Activated T-helper 17 cell treated with anti-CD3 and anti-CD28 coated beads, Interleukin-2, amount 50 U/mL, for 72 hours (primary cell): ENCODE measurements around the gene HEXD. TPM values are rescaled to one million over a fixed set of nuclear protein-coding genes. Genes with fewer than 3 reads are reported as not detected.

Experiments used
- ATAC-seq: fragments of 150-1000 bp; cut with Tn5 transposase; replicated peaks from 2 replicates; pipeline ENCODE4 v1.10.0; 2021; ENCODE audit warnings: mild to moderate bottlenecking, moderate library complexity
- H3K27ac Mint-ChIP-seq: one replicate; pipeline ENCODE4 v1.8.0; 2022; ENCODE audit warnings: mixed read lengths
- H3K27me3 Mint-ChIP-seq: one replicate; pipeline ENCODE4 v1.8.0; 2022; ENCODE audit warnings: mixed read lengths
- H3K36me3 Mint-ChIP-seq: one replicate; pipeline ENCODE4 v1.8.0; 2022; ENCODE audit warnings: low read depth, mild to moderate bottlenecking, mixed read lengths
- H3K4me1 Mint-ChIP-seq: one replicate; pipeline ENCODE4 v1.8.0; 2022; ENCODE audit warnings: mixed read lengths
- H3K4me3 Mint-ChIP-seq: one replicate; pipeline ENCODE4 v1.8.0; 2022; ENCODE audit warnings: mild to moderate bottlenecking, mixed read lengths
- H3K9me3 Mint-ChIP-seq: one replicate; pipeline ENCODE4 v1.8.0; 2022; ENCODE audit warnings: mixed read lengths
- total RNA-seq, 2 donors: library from RNA; stranded (reverse); gene quantifications; one replicate each; pipeline ENCODE4 v1.2.3, GENCODE V29; 2022

HEXD gene
- total RNA-seq, 2 donors from 2014 or later: 25.1 to 31.9 TPM

GRCh38 chr17:82480318-82480717, 62.2 kb downstream of the HEXD start:
- H3K36me3 Mint-ChIP-seq: peaks cover 89% of the 10 kb centered on the region
- no peak for ATAC-seq
- no peak overlapping the region for H3K27ac Mint-ChIP-seq
- H3K4me3 Mint-ChIP-seq: no peak overlapping the region
- H3K4me1 Mint-ChIP-seq: peaks cover 6% of the 10 kb centered on the region
- no peaks in the 10 kb centered on the region for H3K27me3 Mint-ChIP-seq
- no peaks in the 10 kb centered on the region for H3K9me3 Mint-ChIP-seq

- Mint-ChIP-seq H3K27ac (no peak overlapping the region), H3K36me3 (peaks cover 98% of the 10 kb centered on the region)
Observed at GRCh38 chr17:82483204-82483660, 65.1 kb downstream of the HEXD start.

GRCh38 chr17:82483836-82484235, 65.7 kb downstream of the HEXD start:
- Mint-ChIP-seq H3K4me3 (no peak overlapping the region), H3K27ac (no peak overlapping the region), H3K27me3 (no peaks in the 10 kb centered on the region), H3K9me3 (no peaks in the 10 kb centered on the region), H3K4me1 (peaks cover 9% of the 10 kb centered on the region), H3K36me3 (peaks cover 99% of the 10 kb centered on the region)
- no peak for ATAC-seq

More at GRCh38 chr17:82483204-82483660, 65.1 kb downstream of the HEXD start:
- no peak for ATAC-seq
- Mint-ChIP-seq H3K9me3 (no peaks in the 10 kb centered on the region), H3K27me3 (no peaks in the 10 kb centered on the region), H3K4me3 (no peak overlapping the region), H3K4me1 (peaks cover 9% of the 10 kb centered on the region)

GRCh38 chr17:82486231-82487094, 68.3 kb downstream of the HEXD start:
- Mint-ChIP-seq H3K36me3 (peaks cover 78% of the 10 kb centered on the region), H3K27me3 (no peaks in the 10 kb centered on the region), H3K4me1 (peaks cover 9% of the 10 kb centered on the region), H3K27ac (peak overlapping the region; percentile 75), H3K4me3 (no peak overlapping the region), H3K9me3 (no peaks in the 10 kb centered on the region)
- ATAC-seq: no peak

GRCh38 chr17:82487910-82488309, 69.8 kb downstream of the HEXD start:
- Mint-ChIP-seq H3K27ac (no peak overlapping the region), H3K36me3 (peaks cover 65% of the 10 kb centered on the region), H3K4me3 (no peak overlapping the region), H3K4me1 (peaks cover 9% of the 10 kb centered on the region), H3K9me3 (no peaks in the 10 kb centered on the region), H3K27me3 (no peaks in the 10 kb centered on the region)
- no peak for ATAC-seq

- Mint-ChIP-seq H3K4me1 (peaks cover 9% of the 10 kb centered on the region), H3K27me3 (no peaks in the 10 kb centered on the region), H3K27ac (peak overlapping the region; percentile 15), H3K4me3 (no peak overlapping the region), H3K36me3 (peaks cover 53% of the 10 kb centered on the region), H3K9me3 (no peaks in the 10 kb centered on the region)
- no peak for ATAC-seq
Observed at GRCh38 chr17:82489117-82489516, 71.0 kb downstream of the HEXD start.

- Mint-ChIP-seq H3K4me3 (no peak overlapping the region), H3K36me3 (peaks cover 52% of the 10 kb centered on the region), H3K4me1 (peaks cover 15% of the 10 kb centered on the region), H3K27me3 (no peaks in the 10 kb centered on the region), H3K9me3 (no peaks in the 10 kb centered on the region), H3K27ac (peak overlapping the region; percentile 67)
- no peak for ATAC-seq
Observed at GRCh38 chr17:82489851-82490511, 71.8 kb downstream of the HEXD start.

GRCh38 chr17:82490512-82491195, 72.5 kb downstream of the HEXD start:
- H3K4me1 Mint-ChIP-seq: peaks cover 15% of the 10 kb centered on the region
- no peak for ATAC-seq
- H3K9me3 Mint-ChIP-seq: no peaks in the 10 kb centered on the region
- no peaks in the 10 kb centered on the region for H3K27me3 Mint-ChIP-seq
- H3K4me3 Mint-ChIP-seq: no peak overlapping the region
- peak overlapping the region; percentile 67 for H3K27ac Mint-ChIP-seq
- H3K36me3 Mint-ChIP-seq: peaks cover 45% of the 10 kb centered on the region

GRCh38 chr17:82491196-82491530, 73.0 kb downstream of the HEXD start:
- H3K4me1 Mint-ChIP-seq: peaks cover 13% of the 10 kb centered on the region
- no peak overlapping the region for H3K4me3 Mint-ChIP-seq
- no peak overlapping the region for H3K27ac Mint-ChIP-seq
- H3K9me3 Mint-ChIP-seq: no peaks in the 10 kb centered on the region
- peaks cover 40% of the 10 kb centered on the region for H3K36me3 Mint-ChIP-seq
- no peak for ATAC-seq
- no peaks in the 10 kb centered on the region for H3K27me3 Mint-ChIP-seq

GRCh38 chr17:82491533-82491932, 73.4 kb downstream of the HEXD start:
- peaks cover 10% of the 10 kb centered on the region for H3K4me1 Mint-ChIP-seq

More at GRCh38 chr17:82491533-82491932, 73.4 kb downstream of the HEXD start:
- no peaks in the 10 kb centered on the region for H3K9me3 Mint-ChIP-seq
- peaks cover 36% of the 10 kb centered on the region for H3K36me3 Mint-ChIP-seq
- no peak for ATAC-seq
- H3K27ac Mint-ChIP-seq: no peak overlapping the region
- no peak overlapping the region for H3K4me3 Mint-ChIP-seq
- no peaks in the 10 kb centered on the region for H3K27me3 Mint-ChIP-seq

Other genes with a start within 250 kb of the HEXD start
- gene CCDC57, start 205.5 kb upstream of the HEXD start, total RNA-seq: 10 to 100 TPM; 36.9 to 37.7 TPM
- gene SLC16A3, start 189.3 kb upstream of the HEXD start, total RNA-seq: 100 to 1,000 TPM; 167 to 309 TPM
- gene CSNK1D, start 144.6 kb upstream of the HEXD start, total RNA-seq: 100 to 1,000 TPM; 140 to 142 TPM
- gene CD7, start 100.7 kb upstream of the HEXD start, total RNA-seq: 100 to 1,000 TPM; 193 to 378 TPM
- gene SECTM1, start 84.6 kb upstream of the HEXD start, total RNA-seq: 10 to 100 TPM; 16.4 to 22.3 TPM
- gene TEX19, start 59.1 kb upstream of the HEXD start, total RNA-seq: under 1 TPM in 1 of 2 donors, not detected in 1; 0.28 TPM
- under 1 TPM in 1 of 2 donors, not detected in 1; 0.45 TPM for gene UTS2R, start 46.6 kb upstream of the HEXD start, total RNA-seq
- gene OGFOD3, start 239 bp downstream of the HEXD start, total RNA-seq: 10 to 100 TPM; 16.2 to 20.7 TPM
- gene CYBC1, start 32.4 kb downstream of the HEXD start, total RNA-seq: 100 to 1,000 TPM; 297 to 323 TPM
- gene NARF, start 40.4 kb downstream of the HEXD start, total RNA-seq: 100 to 1,000 TPM; 164 to 194 TPM
- gene FOXK2, start 101.4 kb downstream of the HEXD start, total RNA-seq: 10 to 100 TPM; 38.2 to 59.4 TPM
- 100 to 1,000 TPM in 1 of 2 donors, 10 to 100 TPM in 1; 66.0 to 204 TPM for gene WDR45B, start 230.1 kb downstream of the HEXD start, total RNA-seq